ENCODE data around the gene GK.

The GK gene

DNA sequence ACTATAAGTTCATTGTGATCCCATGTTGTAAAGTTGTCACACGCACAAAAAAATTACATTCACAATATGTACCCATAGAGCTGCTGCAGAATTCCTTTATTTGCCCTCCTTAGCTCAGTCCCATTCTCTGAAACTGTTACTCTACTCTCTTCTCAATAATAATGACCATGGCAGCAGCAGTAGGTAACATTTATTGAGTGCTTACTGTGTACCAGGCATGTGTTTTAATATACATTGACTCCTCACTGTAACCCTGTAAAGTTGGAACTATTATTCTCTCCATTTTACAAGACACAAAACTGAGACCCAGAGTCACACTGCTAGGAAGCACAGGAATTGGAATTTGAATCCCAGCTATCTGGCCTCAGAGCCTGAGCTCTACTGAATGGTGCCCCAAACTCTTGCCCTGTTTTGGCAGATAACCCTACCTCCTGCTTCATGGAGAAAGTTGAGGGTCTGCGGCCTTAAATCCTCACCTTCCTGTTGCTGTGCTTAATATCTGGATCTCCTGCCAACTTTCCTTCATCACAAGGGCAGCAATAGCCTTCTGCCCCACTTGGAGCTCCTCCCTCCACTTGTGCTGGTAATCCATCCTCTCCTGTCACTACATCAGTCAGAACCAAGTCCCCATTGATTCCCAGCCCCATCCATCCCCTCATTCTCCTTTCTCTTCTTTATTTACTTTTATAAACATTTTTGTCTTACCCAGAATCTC is 20.8 kb downstream of the GK start:
- H3F3A ChIP-seq (ENCODE audit: insufficient read depth, low read length), result no peaks in the 10 kb centered on the region
- H2AFZ ChIP-seq (ENCODE audit: low read length), result no peak overlapping the region
- H3K4me3 ChIP-seq (ENCODE audit: low read depth, low read length, poor library complexity, severe bottlenecking), result no peak overlapping the region
- no peaks in the 10 kb centered on the region for H3K9me2 ChIP-seq (ENCODE audit: low read depth, low read length)
- no peaks in the 10 kb centered on the region for H3K27me3 ChIP-seq (ENCODE audit: insufficient read depth, low read length)
- H3K79me2 ChIP-seq (ENCODE audit: insufficient read depth, low read length), result no peaks in the 10 kb centered on the region
- no peak overlapping the region for H3K27ac ChIP-seq (ENCODE audit: low read depth, low read length, poor library complexity, severe bottlenecking)
- no peak overlapping the region for H3K9ac ChIP-seq (ENCODE audit: low read length)
- no peaks in the 10 kb centered on the region for H3K36me3 ChIP-seq (ENCODE audit: insufficient read depth, low read length)
- no peaks in the 10 kb centered on the region for H4K20me1 ChIP-seq (ENCODE audit: insufficient read depth, low read length)
- TF ChIP-seq, protein P1, sequence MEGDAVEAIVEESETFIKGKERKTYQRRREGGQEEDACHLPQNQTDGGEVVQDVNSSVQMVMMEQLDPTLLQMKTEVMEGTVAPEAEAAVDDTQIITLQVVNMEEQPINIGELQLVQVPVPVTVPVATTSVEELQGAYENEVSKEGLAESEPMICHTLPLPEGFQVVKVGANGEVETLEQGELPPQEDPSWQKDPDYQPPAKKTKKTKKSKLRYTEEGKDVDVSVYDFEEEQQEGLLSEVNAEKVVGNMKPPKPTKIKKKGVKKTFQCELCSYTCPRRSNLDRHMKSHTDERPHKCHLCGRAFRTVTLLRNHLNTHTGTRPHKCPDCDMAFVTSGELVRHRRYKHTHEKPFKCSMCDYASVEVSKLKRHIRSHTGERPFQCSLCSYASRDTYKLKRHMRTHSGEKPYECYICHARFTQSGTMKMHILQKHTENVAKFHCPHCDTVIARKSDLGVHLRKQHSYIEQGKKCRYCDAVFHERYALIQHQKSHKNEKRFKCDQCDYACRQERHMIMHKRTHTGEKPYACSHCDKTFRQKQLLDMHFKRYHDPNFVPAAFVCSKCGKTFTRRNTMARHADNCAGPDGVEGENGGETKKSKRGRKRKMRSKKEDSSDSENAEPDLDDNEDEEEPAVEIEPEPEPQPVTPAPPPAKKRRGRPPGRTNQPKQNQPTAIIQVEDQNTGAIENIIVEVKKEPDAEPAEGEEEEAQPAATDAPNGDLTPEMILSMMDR (IDR thresholded peaks at IDR 0.05; ENCODE audit: low read length), result no peak
- TF ChIP-seq EZH2 (IDR thresholded peaks at IDR 0.05; ENCODE audit: borderline replicate concordance, low read length), result no peak
- no peaks in the 10 kb centered on the region for H3K9me3 ChIP-seq (ENCODE audit: low read length)
- H3K4me2 ChIP-seq (ENCODE audit: low read length), result no peak overlapping the region
- H3K4me1 ChIP-seq (ENCODE audit: insufficient read depth, low read length, severe bottlenecking), result no peaks in the 10 kb centered on the region

DNA sequence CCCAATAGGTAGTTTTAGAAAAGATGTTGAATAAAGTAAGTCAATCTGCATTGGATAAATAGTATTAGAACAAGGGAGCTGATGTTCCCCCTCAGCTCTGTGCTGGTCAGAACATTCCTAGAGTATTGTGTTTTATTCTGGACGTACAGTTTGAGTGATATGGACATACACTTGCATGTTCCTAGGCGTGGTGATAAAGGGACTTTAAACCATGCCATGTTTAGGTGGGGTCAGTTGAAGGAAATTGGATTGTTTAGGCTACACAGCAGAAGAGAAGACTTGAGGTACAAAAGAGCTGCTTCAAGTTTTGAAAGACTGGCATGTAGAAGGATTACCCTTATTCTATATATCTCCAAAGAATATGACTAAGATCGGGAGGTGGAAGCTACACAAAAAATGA is 21.6 kb downstream of the GK start:
- Histone ChIP-seq H3K4me3 (ENCODE audit: low read depth, low read length, poor library complexity, severe bottlenecking) (no peak overlapping the region), H2AFZ (ENCODE audit: low read length) (no peak overlapping the region), H3F3A (ENCODE audit: insufficient read depth, low read length) (no peaks in the 10 kb centered on the region), H3K79me2 (ENCODE audit: insufficient read depth, low read length) (no peaks in the 10 kb centered on the region), H3K27ac (ENCODE audit: low read depth, low read length, poor library complexity, severe bottlenecking) (no peak overlapping the region), H3K27me3 (ENCODE audit: insufficient read depth, low read length) (no peaks in the 10 kb centered on the region), H4K20me1 (ENCODE audit: insufficient read depth, low read length) (no peaks in the 10 kb centered on the region), H3K36me3 (ENCODE audit: insufficient read depth, low read length) (no peaks in the 10 kb centered on the region), H3K9me2 (ENCODE audit: low read depth, low read length) (no peaks in the 10 kb centered on the region), H3K9me3 (ENCODE audit: low read length) (no peaks in the 10 kb centered on the region), H3K4me2 (ENCODE audit: low read length) (no peak overlapping the region), H3K9ac (ENCODE audit: low read length) (no peak overlapping the region), H3K4me1 (ENCODE audit: insufficient read depth, low read length, severe bottlenecking) (no peaks in the 10 kb centered on the region)
- TF ChIP-seq EZH2 (IDR thresholded peaks at IDR 0.05; ENCODE audit: borderline replicate concordance, low read length), result no peak
- TF ChIP-seq, protein P1 (IDR thresholded peaks at IDR 0.05; ENCODE audit: low read length), result no peak

DNA sequence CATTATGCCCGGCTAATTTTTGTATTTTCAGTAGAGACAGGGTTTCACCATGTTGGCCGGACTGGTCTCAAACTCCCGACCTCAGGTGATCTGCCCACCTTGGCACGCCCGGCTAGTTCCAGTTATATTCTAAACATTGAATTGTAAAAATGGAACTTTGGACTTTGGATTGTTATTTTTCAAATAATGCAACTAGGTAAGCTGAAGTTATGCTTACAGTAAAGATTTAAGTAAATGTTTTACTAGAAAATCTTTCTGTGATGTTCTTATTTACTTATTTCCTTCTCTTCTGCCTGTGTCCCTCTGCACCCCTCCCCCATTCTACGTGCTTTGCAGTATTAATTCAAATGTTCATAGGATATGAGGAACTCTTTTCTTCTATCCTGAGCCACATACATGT is 26.1 kb downstream of the GK start:
- no peaks in the 10 kb centered on the region for H3K9me2 ChIP-seq (ENCODE audit: low read depth, low read length)
- no peaks in the 10 kb centered on the region for H3K79me2 ChIP-seq (ENCODE audit: insufficient read depth, low read length)
- no peaks in the 10 kb centered on the region for H3K9me3 ChIP-seq (ENCODE audit: low read length)
- no peak overlapping the region for H3K4me2 ChIP-seq (ENCODE audit: low read length)
- no peak overlapping the region for H3K9ac ChIP-seq (ENCODE audit: low read length)
- no peaks in the 10 kb centered on the region for H3K4me1 ChIP-seq (ENCODE audit: insufficient read depth, low read length, severe bottlenecking)
- no peaks in the 10 kb centered on the region for H4K20me1 ChIP-seq (ENCODE audit: insufficient read depth, low read length)
- H3K27ac ChIP-seq (ENCODE audit: low read depth, low read length, poor library complexity, severe bottlenecking), result no peak overlapping the region
- TF ChIP-seq, protein P1 (IDR thresholded peaks at IDR 0.05; ENCODE audit: low read length), result no peak
- TF ChIP-seq EZH2 (IDR thresholded peaks at IDR 0.05; ENCODE audit: borderline replicate concordance, low read length), result no peak
- H3K36me3 ChIP-seq (ENCODE audit: insufficient read depth, low read length), result no peaks in the 10 kb centered on the region
- H3F3A ChIP-seq (ENCODE audit: insufficient read depth, low read length), result no peaks in the 10 kb centered on the region
- no peak overlapping the region for H3K4me3 ChIP-seq (ENCODE audit: low read depth, low read length, poor library complexity, severe bottlenecking)
- no peaks in the 10 kb centered on the region for H3K27me3 ChIP-seq (ENCODE audit: insufficient read depth, low read length)
- no peak overlapping the region for H2AFZ ChIP-seq (ENCODE audit: low read length)
